GM21423 (cell line): ENCODE results near the gene SPSB3.

ENCODE experiments used
- ATAC-seq: cut with Tn5 transposase; IDR thresholded peaks from one replicate; pipeline ENCODE4 v1.9.1; 2021; ENCODE audit warnings: mild to moderate bottlenecking, moderate library complexity; ENCODE audit not compliant: unreplicated experiment

SPSB3 gene

DNA sequence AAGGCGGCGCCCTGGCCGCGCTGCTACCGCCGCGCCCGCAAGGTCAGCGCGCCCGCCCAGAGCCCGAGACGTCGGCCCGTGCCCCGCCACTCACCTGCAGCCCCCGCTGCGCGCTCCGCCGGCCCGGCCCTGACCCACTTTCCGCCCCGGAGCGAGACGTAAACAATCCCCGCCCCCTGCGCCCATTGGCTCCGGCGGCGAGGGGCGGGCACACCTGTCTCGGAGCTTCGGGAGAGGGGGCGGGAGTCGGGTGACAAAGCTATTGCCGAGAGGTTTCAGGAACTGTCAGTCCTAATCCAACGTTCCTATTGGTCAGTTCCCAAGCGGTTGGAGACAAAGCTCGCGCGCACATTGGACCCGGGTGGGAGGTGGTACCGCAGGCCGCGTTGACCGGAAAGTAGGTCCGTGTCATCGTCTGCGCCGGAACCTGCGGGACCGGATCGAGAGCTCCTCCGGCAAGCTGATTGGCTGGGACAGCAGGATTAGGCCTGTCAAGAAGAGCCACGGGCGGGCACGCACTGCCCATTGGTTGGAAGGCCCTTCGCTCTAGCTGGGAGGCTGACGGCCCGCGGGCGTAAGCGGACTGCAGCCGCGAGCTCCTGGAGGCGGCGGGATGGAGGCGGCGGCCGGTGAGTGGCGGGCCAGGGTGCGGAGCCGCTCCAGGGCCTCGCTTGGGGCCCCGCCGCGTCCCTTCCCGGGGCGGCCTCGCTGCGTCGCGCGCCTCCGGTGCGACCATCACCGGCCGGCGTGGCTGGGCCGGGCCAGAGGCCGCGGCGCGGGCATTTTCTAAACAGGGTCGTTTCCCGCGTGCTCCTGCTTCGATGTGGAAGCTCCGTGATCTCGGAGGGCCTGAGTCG is at the start of gene SPSB3, which contains the start of gene NUBP2:
SPSB3 (minus strand) TSS at position 164 of the 857 bp plus-strand sequence. CDS start 1,088 bp downstream, outside the sequence.
NUBP2 (plus strand) TSS at position 553 of the 857 bp plus-strand sequence; CDS start at position 614, 61 bp downstream.
- peak; percentile 80 for ATAC-seq

DNA sequence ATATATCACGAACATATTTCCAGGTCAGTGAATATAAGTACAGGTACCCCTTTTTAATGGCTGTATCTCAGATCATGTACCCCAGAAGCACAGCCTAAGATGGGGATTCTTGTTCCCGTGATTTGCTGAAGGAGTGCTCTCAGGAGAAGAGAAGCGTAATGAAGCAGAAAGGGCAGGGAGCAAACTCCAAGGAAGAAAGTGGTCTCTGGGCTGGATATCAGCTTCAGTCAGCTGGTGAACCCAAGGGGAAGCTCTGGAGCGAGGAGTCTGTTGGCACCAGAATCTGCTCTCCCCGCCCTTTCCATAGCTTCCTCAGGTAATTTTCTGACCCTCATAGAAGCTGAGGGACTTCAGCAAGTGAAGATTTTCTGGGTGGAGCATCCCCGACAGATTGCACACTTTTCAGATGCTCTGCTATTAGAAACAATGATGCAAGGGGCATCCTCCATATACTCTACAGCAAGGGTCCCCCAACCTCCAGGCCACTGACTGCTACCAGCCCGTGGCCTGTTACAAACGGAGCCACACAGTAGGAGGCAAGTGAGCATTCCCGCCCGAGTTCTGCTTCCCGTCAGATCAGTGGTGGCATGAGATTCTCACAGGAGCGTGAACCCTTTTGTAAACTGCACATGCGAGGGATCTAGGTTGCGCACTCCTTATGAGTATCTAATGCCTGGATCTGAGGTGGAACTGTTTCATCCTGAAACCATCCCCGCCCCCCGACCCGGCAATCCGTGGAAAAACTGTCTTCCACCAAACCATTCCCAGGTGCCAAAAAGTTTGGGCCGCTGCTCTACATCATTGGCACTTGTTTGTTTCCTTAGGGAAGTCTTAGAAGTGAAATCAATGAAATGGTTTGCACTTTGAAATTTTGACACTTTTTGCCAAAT is 49.1 kb upstream of the SPSB3 start:
- no peak for ATAC-seq

DNA sequence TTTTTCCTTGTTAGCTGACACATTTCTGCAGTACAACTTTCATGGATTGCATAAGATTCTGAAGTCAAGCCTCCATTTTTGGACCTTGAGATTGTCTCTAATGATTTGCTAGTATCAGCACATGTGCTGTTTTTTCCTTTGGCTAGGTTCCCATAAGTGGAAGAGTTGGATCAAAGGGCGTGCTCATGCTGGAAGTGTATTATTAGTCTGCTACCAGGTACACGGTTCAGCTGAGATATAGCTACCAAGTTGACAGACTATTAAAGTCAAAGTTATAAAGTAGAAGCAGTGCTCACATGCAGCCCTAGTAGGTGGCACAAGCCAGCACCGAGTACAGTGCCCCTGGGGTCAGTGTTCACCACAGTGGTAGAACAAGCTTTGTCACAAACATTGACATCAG is 47.8 kb upstream of the SPSB3 start:
- no peak for ATAC-seq

DNA sequence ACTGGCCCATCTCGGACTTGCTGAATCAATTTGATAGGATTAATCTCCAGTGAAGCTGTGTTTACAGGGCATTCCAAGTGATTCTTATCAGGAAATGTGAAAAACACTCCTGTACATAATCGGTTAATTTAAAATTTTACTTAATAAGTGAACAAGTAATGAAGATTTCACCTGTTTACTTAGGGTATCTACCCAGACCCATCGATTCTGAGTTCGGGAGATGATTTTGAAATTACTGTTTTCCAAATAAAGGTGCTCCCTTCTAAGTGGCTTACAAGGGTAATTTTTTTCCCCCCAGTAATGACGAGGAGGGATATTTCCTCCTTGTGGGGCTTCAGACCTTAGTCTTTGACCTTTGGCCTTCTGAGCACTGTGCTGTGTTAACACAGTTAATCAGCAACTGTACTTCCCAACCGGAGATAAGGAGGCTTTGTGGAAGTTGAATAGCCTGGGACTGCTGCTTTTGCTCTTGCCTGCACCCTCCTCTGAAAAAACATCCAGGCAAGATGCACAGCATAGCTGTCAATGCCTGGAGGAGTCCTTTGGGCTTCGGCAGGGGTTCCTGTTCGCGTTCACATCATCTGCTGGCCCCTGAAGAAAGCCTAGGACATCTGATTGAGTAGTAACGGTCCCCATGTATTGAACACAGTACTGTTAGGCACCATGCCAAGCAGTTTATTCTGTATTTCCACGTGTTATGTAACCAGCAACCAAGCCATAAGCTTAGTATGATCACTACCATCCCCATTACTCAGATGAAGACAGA is 46.5 kb upstream of the SPSB3 start:
- ATAC-seq: no peak

DNA sequence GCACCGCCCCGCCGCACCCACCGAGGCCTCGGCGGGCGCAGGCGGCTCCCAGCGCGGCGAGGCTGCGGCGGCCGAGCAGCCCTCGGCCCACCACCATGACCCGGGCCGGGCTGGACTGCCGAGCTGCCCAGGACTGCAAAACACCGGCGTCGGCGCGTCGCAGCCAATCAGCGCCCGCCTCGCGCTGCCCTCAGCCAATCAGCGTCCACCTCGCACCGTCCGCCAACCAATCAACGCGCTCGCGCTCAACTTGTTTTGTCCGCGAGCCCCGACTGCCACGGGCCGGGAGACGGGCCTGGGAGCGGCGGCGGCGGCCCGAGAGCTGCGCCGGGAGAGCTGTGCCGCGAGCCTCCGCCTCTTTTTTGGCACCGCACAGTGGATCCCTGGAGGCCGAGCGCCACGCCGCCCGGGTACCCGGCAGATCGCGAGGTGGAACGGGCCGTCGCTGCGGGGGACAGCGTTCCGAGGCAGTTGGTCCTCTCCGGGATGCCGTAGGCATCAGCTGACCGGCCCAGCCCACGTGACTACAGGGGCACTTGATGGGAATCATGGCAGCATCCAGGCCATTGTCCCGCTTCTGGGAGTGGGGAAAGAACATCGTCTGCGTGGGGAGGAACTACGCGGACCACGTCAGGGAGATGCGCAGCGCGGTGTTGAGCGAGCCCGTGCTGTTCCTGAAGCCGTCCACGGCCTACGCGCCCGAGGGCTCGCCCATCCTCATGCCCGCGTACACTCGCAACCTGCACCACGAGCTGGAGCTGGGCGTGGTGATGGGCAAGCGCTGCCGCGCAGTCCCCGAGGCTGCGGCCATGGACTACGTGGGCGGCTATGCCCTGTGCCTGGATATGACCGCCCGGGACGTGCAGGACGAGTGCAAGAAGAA is 44.6 kb upstream of the SPSB3 start, which contains the start of the genes FAHD1 and HAGH:
FAHD1 (plus strand) TSS at position 516 of the 883 bp plus-strand sequence; CDS start at position 549, 33 bp downstream.
HAGH (minus strand) TSS at position 135 of the 883 bp plus-strand sequence; CDS start at position 97, 38 bp downstream.
- peak; percentile 84 for ATAC-seq

DNA sequence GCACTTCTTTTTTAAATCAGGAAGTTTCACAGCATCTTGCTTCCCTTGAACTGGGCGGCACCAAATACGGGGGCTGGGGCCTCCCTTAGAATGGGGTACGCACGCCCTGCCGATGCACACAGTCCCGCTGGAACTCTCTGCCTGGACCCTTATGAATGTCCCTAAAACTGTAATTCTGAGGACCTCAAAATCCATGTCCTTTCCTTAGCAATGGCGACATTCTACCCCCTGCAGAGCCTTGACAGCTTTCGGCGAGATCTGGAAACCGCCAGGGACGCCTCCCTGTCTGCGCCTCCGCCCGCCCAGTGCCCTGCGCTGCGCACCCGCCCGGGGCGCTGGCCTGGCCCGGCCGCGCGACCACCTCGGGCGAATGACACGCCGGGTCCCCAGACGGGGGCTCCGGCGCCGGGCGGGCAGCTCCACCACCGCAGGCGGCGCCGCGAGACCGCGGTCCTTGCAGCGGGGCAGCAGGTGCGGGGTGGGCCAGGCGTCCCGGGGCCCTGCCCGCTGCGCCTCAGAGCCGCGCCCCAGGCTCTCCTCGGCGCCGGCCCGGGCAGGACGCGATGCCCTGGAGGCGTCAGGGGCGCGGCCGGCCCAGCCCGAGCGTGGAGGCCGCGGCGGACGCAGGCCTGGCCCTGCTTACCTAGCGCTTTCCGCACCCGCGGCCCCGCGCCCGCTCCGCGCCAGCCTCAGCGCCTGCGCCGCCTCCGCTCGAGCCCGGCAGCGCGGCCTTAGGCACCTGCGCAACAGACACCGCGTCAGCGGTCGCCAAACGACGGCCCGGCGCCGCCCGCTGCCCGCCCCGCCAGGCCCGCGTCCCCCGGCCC is 43.7 kb upstream of the SPSB3 start:
- ATAC-seq: peak; percentile 51

DNA sequence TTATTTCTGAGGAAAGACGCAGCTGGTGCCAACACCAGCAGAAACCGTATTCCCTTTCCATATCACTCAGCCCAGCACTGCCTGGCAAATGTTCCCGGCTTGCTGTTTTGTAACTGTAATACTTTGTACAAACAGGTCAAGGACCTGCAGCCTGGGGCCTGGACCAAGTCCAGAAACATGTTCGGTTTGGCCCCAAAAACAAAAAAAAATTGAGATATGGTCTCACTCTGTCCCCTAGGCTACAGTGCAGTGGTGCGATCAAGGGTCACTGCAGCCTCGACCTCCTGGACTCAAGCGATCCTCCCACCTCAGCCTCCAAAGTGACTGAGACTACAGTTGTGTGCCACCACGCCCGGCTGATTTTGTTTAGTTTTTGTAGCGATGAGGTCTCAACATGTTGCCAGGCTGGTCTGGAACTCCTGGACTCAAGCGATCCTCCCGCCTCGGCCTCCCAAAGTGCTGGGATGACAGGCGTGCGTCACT is 43.1 kb upstream of the SPSB3 start:
- no peak for ATAC-seq

DNA sequence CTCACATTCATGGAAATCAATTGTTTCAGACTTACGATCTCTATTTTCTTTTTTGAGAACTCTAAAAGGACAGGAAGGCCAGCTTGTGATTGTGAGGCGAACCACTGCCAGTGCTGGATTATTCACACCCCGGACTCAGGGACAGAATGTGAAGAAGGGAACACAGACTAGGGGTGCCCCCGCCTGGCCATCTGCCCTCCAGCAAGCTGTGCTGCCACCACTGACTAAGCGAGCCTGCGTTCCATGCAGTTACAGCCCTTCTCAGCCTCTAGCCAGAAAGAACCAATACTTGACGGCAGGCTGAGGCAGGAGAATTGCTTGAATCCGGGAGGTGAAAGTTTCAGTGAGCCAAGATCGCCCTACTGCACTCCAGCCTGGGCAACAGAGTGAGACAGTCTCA is 41.5 kb upstream of the SPSB3 start:
- ATAC-seq: no peak

DNA sequence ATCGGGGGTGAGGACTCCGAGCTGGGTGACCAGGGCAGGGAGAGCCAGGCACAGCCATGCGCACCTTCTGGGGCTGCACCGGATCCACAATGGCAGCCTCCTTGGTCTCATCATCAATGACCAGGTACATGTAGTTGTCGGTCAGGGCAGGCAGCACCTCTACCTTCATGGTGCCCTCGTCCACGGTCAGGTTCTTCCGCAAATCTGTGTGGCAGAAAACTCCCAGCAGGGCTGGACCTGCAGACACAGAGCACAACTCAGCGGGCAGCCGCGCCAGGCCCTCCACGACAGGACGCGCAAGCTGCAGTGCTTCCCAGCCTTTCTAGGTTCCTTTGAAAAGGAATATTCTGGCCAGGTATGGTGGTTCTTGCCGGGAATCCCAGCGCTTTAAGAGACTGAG is 40.4 kb upstream of the SPSB3 start:
- no peak for ATAC-seq

DNA sequence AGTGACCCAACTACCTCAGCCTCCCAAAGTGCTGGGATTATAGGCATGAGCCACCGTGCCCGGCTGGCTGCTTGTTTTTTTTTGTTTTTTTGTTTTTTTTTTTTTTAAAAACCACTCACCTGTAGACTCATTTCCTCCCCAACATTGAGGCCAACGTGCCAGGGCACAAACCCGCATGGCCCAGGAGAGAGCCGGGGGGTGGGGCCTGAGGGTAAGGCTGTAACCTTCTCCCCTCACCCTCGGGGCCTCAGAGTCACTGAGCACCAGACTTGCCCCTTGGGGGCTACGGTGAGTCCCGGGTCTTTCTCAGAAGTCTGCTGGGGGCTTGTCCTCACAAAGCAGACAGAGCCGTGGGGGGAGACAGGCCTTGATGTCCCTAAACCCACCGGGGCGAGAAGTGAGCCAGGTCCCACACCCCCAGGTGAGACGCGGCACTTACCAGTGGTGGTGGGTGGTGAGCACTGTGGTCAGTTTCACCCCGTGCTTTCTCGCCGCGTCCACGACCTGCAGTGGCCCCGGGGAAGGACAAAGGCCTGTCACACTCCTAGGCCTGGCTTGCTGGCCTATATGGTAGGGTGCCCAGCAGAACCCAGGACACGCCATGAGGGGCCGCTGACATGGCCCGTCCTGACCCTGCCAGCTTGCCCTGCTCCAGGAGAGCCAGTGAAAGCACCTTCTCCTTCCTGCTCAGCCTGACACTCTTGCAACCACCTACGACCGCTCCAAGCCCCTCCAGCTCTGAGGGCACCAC is 39.7 kb upstream of the SPSB3 start:
- ATAC-seq: no peak

DNA sequence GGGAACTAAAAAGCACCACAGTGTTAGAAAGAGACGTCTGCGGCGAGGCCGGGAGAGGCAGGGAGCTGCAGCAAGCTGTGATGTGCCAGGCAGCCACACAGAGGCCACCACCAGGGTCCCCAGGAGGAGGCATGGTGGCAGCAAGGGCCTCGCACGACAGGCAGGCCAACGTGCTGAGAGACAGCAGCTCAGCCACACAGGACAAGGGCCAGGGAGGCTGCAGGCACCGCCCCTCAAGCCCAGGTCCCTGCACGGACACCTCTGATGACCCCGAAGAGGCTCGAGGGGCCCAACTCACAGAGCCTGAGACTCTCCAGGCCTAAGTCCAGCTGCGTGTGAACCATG is 38.5 kb upstream of the SPSB3 start:
- no peak for ATAC-seq

DNA sequence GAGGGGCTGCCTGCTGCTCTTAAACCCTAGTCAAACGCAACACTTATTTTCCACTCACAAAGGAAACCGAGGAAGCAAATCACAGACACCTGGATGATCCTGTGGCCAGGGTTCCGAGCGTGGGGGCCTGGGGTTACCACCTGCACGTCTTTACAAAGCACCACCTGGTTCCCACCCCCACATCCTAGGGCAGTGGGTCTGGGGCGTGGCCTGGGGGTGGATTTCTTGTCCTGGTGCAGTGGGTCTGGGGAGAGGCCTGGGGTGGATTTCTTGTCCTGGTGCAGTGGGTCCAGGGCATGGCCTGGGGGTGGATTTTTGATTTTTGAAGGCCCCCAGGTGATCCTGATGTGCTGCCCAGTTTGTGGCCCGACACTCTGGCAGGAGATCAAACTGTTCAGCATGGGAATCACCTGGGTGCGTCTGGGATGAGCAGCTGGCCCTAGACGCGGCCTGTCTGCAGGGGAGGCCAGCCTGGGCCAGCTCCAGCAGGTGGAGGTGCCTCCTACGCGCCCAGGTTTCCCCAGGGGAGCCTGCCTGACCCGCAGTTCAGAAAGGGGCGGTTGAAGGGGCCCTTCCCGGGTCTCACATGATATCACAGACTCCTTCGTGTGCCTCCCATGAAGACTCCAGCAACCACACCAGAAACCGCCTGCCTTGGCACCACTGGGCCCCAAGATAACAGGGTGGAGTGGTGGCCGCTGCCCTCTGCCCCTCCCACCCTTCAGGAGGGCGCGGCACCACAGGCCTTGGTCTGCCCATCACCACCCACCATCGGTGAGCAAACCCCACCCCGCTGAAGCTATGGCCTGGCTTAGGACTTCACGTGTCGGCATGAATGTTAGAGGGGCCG is 38.0 kb upstream of the SPSB3 start:
- ATAC-seq: no peak

DNA sequence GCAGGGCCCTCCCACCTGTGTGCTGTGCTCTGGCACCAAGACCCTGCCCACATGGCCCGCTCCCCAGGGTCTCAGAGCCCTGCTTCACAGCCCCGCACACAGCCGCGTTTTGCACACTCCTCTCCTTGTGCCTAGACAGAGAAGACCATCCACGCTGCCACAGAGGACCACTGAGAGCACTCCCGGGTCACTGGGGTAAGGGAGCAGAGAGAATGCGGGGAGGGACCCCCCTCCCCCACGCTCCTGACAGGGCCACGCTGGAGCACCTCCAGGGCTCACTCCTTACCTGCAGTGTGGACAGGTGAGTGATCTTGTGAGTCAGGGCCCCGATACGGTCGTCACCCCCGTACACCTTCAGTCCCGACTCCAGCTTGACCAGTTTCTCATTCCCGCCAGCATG is 37.2 kb upstream of the SPSB3 start:
- ATAC-seq: no peak

DNA sequence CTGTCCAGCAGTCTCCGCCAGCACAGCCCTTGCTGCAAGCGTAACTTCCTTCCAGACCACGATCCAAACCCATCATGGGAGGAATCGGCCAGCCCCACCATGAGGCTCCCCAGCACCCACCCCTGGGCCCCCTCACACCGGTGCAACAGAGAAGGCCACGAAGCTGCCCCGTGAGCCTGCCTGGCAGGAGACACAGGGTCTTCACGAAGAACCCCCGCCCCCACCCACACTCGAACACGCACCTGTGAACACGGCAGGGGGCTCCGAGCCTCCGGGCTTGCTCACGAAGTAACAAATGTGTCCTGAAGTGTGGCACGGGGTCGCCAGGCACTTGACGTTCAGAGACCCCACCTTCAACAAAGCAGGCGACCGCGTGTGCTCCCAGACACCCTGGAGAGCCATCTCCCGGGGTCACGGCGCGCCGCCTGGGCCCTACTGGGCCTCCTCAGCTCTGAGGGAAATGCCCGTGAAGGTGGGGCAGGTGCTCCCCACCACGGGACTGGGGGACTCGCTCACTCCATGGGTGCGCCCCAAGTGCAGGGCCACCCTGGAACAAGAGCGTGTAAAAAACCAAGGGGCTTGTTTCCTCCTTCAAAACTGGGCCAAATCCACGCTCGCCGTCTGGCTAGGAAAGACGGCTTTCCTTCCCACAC is 36.6 kb upstream of the SPSB3 start:
- no peak for ATAC-seq

DNA sequence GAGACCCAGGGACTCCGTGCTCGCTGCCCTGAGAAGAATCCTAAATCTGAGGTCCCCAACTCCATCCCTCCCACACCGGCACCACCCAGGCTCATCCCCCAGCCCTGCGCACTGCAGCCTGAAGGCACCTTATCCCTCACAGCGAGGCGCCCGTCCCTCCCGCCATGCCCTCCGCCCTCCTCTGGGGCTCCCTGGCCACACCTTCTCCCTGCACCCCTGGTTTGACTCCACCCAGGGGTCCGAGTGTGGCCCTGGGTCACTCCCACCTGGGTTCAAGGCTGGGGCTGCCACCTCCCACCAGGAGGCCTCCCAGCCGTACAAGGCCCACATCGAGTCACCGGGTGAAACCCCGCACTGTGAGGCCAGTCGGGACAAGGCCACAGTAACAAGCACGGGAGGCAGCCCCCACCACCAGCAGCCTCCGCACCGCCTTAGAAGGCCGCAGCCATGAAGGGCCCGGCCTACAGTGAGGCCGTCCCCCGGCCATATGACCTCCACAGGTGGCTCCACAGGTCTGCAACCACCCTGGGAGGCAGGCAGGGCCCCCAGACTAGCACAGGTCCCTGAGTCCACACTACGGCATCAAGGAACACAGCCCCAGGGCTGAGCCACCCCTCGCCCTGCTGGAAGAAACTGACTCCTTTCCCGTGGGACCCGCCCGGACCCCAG is 36.0 kb upstream of the SPSB3 start:
- no peak for ATAC-seq

DNA sequence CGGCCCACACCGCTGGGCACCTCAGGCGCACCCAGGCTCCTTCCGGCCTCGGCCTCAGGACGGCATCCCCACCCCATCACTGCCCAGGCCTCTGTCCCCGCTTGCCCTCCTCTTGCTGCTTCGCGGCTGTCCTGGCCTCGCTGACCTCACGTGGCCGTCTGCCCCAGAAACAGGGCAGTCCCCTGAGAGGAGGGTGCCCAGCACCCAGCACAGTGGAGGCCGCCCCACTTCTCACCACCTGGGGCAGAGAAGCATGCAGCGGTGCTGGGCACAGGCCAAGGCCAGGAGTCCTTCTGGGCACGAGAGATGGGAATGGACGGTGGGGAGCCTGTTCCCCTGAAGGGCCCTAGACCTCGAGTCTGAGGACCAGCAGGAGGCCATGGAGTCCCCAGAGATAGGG is 35.3 kb upstream of the SPSB3 start:
- no peak for ATAC-seq
